DMS 273 (cell line): Measurements from ENCODE around the gene NT5DC3.
A peak's percentile ranks its signal among the peaks of the same experiment; 100 is the strongest.
"Not testable (repeated sequence)": the region's sequence is repeated elsewhere in the genome, so short reads cannot be mapped to it uniquely, and the experiment has no call there.

Experiments
- DNase-seq: peaks from one replicate; lab custom pipeline; 2025; ENCODE audit not compliant: unreplicated experiment; lab: John Stamatoyannopoulos, UW

Gene NT5DC3

GRCh38 chr12:103855896-103856657 is 15.0 kb upstream of the NT5DC3 start:
- DNase-seq: no peak

GRCh38 chr12:103855036-103855712 is 14.1 kb upstream of the NT5DC3 start:
- DNase-seq: no peak

GRCh38 chr12:103854372-103854973 is 13.4 kb upstream of the NT5DC3 start:
- DNase-seq: no peak

GRCh38 chr12:103852498-103852997 is 11.5 kb upstream of the NT5DC3 start:
- peak; percentile 10 for DNase-seq

GRCh38 chr12:103851127-103851526 is 10.1 kb upstream of the NT5DC3 start:
- DNase-seq: no peak

- no peak for DNase-seq
Observed at GRCh38 chr12:103850429-103850828, 9.4 kb upstream of the NT5DC3 start.

- no peak for DNase-seq
Observed at GRCh38 chr12:103848917-103849491, 8.0 kb upstream of the NT5DC3 start.

GRCh38 chr12:103848143-103848542 is 7.1 kb upstream of the NT5DC3 start:
- no peak for DNase-seq

GRCh38 chr12:103846415-103846814 is 5.4 kb upstream of the NT5DC3 start:
- peak; percentile 26 for DNase-seq

- no peak for DNase-seq
Observed at GRCh38 chr12:103844305-103844704, 3.3 kb upstream of the NT5DC3 start.

- peak; percentile 80 for DNase-seq
Observed at GRCh38 chr12:103841690-103842584, 903 bp upstream of the NT5DC3 start.

GRCh38 chr12:103840462-103840875 is 565 bp downstream of the NT5DC3 start:
- peak; percentile 56 for DNase-seq

- no peak for DNase-seq
Observed at GRCh38 chr12:103839609-103840461, 1.2 kb downstream of the NT5DC3 start.

GRCh38 chr12:103839103-103839502 is 1.9 kb downstream of the NT5DC3 start:
- no peak for DNase-seq

- no peak for DNase-seq
Observed at GRCh38 chr12:103838254-103838914, 2.6 kb downstream of the NT5DC3 start.

- no peak for DNase-seq
Observed at GRCh38 chr12:103836345-103836744, 4.7 kb downstream of the NT5DC3 start.

GRCh38 chr12:103835747-103836335 is 5.2 kb downstream of the NT5DC3 start:
- not testable (repeated sequence) for DNase-seq

- no peak for DNase-seq
Observed at GRCh38 chr12:103834942-103835341, 6.1 kb downstream of the NT5DC3 start.

GRCh38 chr12:103833891-103834290 is 7.1 kb downstream of the NT5DC3 start:
- no peak for DNase-seq
